GM21619 (cell line): ENCODE results near the gene EBI3.
A peak's percentile ranks its signal among the peaks of the same experiment; 100 is the strongest.
"Not testable (repeated sequence)": the region's sequence is repeated elsewhere in the genome, so short reads cannot be mapped to it uniquely, and the experiment has no call there.

Experiments used
- ATAC-seq: cut with Tn5 transposase; IDR thresholded peaks from one replicate; pipeline ENCODE4 v1.9.1; 2021; ENCODE audit not compliant: unreplicated experiment

Gene EBI3

GRCh38 chr19:4233282-4233853, 4.0 kb downstream of the EBI3 start:
- ATAC-seq: no peak

DNA sequence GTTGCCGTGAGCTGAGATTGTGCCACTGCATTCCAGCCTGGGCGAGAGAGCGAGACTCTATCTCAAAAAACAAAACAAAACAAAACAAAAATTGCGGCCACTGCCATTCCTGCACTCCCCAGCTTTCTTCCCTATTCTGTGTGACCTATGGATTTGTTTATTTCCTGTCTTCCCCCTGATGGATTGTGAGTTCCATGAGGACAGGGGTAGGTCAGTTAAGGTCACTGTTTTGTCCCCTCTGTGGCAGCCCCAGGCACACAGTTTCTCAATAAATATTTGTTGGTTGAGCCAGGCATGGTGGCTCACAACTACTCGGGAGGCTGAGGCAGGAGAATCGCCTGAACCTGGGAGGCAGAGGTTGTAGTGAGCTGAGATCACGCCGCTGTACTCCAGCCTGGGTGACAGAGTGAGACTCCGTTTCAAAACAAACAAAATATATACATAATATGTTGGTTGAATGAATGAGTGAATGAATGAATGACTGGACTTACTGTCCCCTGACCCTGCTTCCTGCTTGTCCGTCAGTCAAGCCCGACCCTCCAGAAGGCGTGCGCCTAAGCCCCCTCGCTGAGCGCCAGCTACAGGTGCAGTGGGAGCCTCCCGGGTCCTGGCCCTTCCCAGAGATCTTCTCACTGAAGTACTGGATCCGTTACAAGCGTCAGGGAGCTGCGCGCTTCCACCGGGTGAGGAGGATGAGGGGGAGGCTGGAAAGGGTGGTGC, 5.0 kb downstream of the EBI3 start:
- ATAC-seq: no peak

GRCh38 chr19:4234862-4235201, 5.5 kb downstream of the EBI3 start:
- no peak for ATAC-seq

DNA sequence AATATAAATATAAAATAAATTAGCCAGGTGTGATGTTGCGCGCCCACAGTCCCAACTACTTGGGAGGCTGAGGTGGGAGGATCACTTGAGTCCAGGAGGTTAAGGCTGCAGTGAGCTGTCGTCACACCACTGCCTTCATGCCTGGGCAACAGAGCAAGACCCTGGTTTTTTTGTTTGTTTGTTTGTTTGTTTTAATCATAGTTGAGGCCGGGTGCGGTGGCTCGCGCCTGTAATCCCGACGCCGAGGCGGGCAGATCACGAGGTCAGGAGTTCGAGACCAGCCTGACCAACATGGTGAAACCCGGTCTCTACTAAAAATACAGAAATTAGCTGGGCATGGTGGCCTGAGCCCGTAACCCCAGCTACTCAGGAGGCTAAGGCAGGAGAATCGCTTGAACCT, 8.2 kb downstream of the EBI3 start:
- ATAC-seq: not testable (repeated sequence)

- ATAC-seq: no peak
These were observed 9.5 kb downstream of the EBI3 start for GRCh38 chr19:4238831-4239230.

DNA sequence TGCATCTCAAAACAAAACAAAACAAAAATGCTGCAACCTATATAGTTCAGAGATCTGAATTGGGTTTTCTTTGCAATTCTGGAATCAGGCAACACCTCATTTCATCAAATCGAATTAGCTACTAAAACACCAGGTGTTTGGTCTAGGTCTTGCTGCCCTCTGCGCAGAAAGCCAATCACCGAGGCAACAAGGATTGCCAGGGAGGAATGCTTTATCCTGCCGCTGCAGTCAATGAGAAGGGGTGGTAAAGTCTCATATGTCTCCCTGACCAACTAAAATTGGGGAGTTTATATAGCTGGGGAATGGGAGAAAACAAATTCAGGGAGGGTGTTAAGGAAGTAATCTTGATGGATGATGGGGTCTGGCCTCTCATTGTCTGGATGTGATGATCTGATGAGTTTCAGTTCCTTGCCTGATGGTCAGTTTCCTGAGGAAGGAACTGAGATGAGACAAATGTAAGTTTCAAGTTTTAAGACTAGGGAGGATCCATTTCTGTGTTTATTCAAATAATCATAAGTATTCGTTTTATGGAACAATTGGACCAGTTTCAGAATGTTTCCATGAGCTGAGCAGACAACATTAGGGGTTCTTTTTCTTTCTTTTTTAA, 12.6 kb downstream of the EBI3 start:
- ATAC-seq: no peak

DNA sequence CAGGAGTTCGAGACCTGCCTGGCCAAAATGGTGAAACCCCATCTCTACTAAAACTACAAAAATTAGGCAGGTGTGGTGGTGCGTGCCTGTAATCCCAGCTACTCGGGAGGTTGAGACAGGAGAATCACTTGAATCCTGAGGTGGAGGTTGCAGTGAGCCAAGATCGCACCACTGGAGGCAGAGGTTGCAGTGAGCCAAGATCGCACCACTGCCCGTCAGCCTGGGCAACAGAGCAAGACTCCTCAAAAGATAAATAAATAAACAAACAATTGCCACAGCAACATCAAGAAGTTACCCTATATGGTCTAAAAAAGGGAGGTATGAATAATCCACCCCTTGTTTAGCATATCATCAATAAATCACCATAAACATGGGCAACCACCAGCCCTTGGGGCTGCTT, 16.6 kb downstream of the EBI3 start:
- ATAC-seq: not testable (repeated sequence)

GRCh38 chr19:4246767-4247593, 17.7 kb downstream of the EBI3 start, which contains the start of gene YJU2:
YJU2 (plus strand) TSS chr19:4247080; CDS start chr19:4247147, 67 bp downstream.
- ATAC-seq: peak; percentile 78

DNA sequence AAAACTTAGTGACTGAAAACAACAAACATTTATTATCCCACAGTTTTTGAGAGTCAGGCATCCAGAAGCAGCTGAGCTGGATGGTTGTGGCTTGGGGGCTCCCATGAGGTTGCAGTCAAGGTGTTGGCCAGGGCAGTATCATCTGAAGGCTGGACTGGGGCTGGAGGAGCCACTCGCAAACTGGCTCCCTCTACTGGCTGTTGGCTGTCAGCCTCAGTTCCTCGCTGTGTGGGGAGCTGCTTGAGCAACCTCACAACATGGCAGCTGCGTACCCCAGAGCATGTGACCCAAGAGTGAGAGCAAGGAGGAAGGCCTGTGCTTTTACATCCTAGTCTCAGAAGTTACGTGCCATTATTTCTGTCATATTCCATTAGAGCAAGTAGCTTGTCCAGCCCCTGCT, 27.2 kb downstream of the EBI3 start:
- no peak for ATAC-seq

DNA sequence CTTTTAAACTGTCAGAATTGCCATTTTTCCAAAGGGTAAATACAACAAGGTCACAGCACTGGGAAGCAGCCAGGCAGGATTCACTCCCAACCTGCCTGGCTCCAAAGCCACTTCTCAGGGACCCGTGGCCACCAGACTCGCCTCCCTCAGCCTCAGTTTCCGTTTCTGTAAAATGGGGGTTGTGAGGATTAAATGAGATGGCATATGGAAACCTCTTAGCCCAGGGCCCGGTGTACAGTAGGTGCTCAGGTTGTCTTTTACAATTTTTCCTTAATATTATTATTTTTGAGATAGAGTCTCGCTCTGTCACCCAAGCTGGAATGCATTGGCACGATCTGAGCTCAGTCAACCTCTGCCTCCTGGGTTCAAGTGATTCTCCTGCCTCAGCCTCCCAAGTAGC, 27.7 kb downstream of the EBI3 start:
- no peak for ATAC-seq

DNA sequence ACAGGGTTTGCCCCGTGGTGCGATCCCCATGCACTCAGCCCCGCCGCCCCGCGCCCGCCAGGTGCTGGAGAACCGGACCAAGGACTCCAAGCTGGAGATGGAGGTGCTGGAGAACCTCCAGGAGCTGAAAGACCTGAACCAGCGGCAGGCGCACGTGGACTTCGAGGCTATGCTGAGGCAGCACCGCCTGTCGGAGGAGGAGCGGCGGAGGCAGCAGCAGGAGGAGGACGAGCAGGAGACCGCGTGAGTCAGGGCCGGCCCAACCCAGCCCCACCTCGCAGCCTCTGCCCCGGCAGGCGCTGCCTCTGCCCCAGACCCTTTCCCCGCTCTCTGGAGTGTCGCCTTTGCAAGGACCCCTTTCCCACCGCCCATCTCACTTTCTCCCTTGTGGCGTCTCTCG, 28.9 kb downstream of the EBI3 start:
- ATAC-seq: no peak

DNA sequence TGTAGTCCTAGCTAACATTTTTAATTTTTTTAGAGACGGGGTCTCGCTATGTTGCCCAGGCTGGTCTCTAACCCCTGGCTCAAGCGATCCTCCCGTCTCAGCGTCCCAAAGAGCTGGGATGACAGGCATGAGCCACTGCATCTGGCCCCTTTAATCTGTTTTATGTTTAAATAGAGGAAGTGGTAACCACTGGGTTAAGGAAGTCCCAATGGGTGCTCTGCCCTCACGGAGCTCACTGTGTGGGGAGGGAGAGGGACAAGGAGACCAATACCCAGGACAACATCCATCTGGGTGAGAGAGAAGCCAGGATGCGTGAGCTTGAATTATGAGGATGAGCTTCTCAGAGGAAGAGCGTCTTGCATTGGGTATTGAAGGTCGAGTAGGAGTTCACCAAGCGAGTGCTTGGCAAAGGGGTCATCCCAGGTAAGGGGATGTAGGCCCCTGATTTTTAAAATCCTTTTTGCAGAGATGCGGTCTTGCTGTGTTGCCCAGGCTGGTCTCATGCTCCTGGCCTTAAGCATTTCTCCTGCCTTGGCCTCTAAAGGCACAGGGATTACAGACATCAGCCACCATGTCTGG, 31.4 kb downstream of the EBI3 start:
- no peak for ATAC-seq

GRCh38 chr19:4264812-4265211, 35.5 kb downstream of the EBI3 start:
- ATAC-seq: no peak

DNA sequence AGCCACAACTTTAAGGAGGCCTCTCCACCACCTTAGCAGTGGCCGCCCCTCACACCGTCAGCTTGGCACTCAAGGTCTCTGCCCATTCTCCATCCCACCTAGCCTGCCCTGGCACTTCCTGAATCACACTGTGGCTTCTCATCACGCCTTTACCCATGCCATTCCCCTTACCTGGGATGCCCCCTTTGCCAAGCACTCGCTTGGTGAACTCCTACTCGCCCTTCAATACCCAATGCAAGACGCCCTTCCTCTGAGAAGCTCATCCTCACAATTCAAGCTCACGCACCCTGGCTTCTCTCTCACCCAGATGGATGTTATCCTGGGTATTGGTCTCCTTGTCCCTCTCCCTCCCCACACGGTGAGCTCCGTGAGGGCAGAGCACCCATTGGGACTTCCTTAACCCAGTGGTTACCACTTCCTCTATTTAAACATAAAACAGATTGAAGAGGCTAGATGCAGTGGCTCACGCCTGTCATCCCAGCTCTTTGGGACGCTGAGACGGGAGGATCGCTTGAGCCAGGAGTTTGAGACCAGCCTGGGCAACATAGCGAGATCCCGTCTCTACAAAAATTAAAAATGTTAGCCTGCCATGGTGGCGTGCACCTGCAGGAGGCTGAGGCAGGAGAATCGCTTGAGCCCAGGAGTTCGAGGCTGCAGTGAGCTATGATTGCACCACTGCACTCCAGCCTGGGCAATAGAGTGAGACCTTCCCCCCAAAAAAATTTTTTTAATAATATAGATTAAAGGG, 37.1 kb downstream of the EBI3 start:
- no peak for ATAC-seq

DNA sequence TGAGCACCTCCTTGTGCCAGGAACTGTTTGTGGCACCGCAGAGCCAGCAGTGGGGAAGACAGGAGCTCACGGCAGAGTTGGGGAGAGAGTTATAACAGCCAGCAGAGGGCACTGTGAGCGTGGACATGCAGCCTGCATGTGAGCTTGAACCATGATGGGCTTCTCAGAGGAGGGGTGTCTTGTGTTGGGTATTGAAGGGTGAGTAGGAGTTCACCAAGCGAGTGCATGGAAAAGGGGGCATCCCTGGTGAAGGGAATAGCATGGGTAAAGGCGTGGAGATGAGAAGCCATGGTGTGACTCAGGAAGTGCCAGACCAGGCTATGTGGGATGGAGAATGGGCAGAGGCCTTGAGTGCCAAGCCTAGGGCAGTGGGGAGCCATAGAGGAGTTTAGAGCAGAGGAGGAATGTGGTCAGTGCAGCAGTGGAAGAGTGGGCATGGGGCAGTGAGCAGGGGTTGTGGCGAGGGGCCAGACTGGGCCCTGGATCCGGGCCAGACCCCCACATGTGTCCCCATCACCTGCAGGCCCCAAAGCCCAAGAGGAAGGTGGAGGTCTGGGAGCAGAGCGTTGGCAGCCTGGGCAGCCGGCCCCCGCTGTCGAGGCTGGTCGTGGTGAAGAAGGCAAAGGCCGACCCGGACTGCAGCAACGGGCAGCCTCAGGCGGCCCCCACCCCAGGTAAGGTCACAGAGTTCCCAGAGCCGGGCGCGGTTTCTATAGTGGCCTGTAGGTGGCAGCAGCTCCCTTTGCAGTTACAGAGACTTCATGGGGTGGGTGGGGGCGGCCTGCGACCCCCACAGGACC, 38.0 kb downstream of the EBI3 start:
- ATAC-seq: no peak

DNA sequence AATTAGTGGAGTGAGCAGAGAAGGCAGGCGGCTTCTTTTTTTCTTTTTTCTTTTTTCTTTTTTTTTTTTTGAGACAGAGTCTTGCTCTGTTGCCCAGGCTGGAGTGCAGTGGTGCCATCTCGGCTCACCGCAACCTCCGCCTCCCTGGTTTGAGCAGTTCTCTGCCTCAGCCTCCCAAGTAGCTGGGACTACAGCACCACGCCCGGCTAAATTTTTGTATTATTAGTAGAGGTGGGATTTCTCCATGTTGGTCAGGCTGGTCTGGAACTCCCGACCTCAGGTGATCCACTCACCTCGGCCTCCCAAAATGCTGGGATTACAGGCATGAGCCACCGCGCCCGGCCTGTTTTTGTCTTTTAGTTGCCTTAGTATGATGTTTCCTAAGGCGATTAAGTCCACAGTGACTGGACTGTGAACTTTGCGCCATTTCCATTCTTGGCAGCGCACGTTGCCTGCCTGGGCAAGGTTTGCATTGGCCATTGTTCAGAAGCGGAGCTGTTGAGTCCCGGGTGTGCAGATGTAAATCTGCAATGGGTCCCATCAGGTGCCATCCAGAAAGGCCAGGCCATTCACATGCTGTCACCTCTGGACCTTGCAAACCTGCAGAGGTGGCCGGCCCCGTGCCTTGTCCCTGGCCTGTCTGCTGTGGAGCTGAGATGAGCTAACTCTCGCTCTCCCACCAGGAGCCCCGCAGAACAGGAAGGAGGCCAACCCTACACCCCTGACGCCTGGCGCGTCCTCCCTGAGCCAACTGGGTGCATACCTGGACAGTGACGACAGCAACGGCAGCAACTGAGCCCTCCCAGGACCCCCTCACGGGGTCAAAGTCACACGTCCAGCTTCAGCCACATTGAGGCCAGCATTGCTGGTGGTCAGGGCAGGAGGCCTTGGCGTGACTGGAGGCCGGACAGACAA, 38.8 kb downstream of the EBI3 start:
- no peak for ATAC-seq

DNA sequence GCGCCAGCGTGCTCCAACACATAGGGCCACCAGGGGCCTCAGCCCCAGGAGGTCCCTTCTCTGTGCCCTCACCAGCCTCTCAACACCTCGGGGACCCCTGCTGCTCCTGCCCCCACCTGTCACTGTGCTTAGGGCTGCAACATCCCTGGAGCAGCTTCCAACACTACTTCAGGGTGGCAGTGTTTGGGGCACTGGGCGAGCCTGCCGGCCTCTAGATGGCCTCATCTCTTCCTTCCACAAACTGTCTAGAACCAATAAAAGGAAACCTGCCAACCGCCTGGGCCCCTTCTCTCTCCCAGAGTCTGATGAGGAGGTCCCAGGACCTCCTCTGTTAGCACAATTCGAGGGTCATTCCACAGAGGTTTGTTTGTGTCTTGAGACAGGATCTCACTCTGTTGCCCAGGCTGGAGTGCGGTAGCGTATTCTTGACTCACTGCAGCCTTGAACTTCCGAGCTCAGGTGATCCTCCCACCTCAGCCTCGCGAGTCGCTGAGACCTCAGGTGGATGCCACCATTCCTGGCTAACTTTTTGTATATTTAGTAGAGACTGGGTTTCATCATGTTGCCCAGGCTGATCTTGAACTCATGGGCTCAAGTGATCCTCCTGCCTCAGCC, 39.6 kb downstream of the EBI3 start:
- ATAC-seq: no peak

DNA sequence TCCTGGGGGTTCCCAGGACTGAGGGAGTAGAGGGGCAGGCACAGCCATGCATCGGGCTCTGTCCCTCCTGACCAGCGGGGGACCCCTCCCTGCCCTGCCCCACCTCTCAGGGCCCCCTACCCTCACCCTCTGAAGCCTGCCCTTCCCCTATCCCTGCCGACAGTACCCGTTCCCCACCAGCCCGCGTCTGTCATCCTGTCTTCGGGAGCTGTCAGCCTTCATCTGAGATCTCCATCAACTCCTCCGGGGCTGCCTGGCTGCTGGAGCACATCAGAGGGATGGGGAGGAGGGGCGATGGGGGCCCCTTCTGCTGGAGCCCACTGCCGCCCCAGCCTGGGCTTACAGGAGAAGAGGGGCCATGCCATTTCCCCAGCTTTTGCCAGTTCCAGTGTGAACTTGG, 43.6 kb downstream of the EBI3 start:
- ATAC-seq: no peak
